Measurements from ENCODE around the gene OSBP2.
"Not testable (repeated sequence)": the region's sequence is repeated elsewhere in the genome, so short reads cannot be mapped to it uniquely, and the experiment has no call there.

DNA sequence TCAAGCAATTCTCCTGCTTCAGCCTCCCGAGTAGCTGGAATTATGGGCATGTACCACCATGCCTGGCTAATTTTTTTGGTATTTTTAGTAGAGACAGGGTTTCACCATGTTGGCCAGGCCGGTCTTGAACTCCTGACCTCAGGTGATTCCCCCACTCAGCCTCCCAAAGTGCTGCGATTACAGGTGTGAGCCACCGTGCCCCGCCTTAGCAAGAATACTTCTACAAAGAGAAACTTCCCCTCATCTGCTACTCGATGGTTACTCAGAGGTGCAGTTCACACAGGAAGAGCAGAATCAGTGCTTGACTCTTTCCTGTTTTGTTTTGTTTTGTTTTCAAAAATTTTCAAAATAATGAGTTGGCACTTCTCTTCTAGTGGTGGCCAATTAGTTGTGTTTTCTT, 15.3 kb downstream of the OSBP2 start:
- TF ChIP-seq, protein P1, sequence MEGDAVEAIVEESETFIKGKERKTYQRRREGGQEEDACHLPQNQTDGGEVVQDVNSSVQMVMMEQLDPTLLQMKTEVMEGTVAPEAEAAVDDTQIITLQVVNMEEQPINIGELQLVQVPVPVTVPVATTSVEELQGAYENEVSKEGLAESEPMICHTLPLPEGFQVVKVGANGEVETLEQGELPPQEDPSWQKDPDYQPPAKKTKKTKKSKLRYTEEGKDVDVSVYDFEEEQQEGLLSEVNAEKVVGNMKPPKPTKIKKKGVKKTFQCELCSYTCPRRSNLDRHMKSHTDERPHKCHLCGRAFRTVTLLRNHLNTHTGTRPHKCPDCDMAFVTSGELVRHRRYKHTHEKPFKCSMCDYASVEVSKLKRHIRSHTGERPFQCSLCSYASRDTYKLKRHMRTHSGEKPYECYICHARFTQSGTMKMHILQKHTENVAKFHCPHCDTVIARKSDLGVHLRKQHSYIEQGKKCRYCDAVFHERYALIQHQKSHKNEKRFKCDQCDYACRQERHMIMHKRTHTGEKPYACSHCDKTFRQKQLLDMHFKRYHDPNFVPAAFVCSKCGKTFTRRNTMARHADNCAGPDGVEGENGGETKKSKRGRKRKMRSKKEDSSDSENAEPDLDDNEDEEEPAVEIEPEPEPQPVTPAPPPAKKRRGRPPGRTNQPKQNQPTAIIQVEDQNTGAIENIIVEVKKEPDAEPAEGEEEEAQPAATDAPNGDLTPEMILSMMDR (optimal IDR thresholded peaks at IDR 0.05 in 1 of 3, IDR thresholded peaks at IDR 0.05 in 1 of 3, conservative IDR thresholded peaks at IDR 0.05 in 1 of 3; ENCODE audit: extremely low read depth in 1 of 3, insufficient read depth in 2 of 3, low read length in 3 of 3), result not testable (repeated sequence)
- TF ChIP-seq EZH2 (IDR thresholded peaks at IDR 0.05; ENCODE audit: low read length), result not testable (repeated sequence)

Measured in keratinocyte (primary cell).